ENCODE measurements around the gene RNF115.
A peak's percentile ranks its signal among the peaks of the same experiment; 100 is the strongest.
"Not testable (repeated sequence)": the region's sequence is repeated elsewhere in the genome, so short reads cannot be mapped to it uniquely, and the experiment has no call there.

RNF115 gene

GRCh38 chr1:145823565-145824498 is at the start of gene RNF115, which contains the start of gene POLR3C:
TSS of gene RNF115 (minus strand) at chr1:145824095. CDS start at chr1:145823873, 222 bp downstream.
TSS of gene POLR3C (plus strand) at chr1:145824200. CDS start at chr1:145825777, 1,577 bp downstream.
- peak; percentile 90 for DNase-seq

DNA sequence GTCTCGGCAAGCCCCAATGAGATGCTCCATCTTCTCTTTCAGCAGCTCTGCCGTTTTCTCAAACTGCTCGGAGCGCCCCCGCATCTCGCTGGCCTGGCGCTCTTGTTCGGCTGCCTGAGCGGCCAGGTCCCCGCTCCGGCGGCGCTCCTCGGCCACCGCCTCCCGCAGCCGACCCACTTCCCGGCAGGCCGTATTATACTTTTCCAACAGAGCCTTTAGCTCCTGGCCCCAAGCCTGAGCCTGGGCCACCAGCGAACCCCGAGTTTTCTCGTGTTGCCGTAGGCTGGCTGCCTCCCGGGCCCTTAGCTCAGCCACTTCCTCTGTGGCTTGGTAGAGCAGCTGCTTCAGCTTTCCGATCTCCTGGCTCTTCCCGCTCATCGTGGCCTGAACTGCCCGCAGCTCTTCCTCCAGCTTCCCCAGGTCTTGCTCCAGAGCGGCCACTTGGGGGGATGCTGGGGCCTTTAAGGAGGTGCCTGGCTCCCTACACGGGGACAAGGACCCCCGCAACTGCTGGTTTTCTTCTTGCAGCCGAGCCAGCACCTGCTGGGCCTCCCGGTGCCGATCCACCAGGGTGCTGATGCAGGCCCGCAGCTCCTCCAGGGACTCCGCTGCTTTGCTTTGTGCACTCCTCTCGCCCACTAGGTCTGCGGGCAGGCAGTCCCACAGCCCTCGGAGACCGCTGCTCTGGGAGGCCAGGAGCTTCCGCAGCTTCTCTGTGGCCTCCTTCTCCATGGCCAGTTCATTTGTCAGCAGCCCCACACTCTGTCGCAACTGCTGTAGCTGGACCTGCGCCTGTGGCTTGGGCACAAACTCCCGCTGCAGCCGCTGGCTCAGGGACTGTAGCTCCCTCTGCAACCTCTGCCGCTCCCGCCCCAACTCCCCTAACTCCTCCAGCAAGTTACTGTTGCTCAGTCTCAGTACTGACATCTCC is 48.4 kb upstream of the RNF115 start:
- no peak for DNase-seq

DNA sequence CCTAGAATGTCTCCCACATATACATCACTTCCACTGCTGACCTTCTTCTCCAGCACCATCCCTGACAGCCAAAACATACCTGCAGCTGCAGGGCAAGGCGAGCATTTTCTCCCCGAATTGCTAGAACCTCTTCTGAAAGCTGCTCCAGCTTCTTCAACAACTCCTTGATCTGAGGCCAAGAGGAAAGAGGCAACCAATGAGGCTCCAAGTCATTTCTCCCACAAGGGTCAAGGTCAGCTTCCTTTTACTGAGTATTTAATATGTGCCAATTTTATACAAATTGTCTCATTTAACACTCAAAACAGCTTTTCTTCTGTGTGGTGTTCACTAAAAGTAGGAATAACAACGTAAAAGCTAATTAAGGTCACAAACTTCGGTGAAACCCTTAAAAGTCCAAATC is 44.3 kb upstream of the RNF115 start:
- no peak for DNase-seq

DNA sequence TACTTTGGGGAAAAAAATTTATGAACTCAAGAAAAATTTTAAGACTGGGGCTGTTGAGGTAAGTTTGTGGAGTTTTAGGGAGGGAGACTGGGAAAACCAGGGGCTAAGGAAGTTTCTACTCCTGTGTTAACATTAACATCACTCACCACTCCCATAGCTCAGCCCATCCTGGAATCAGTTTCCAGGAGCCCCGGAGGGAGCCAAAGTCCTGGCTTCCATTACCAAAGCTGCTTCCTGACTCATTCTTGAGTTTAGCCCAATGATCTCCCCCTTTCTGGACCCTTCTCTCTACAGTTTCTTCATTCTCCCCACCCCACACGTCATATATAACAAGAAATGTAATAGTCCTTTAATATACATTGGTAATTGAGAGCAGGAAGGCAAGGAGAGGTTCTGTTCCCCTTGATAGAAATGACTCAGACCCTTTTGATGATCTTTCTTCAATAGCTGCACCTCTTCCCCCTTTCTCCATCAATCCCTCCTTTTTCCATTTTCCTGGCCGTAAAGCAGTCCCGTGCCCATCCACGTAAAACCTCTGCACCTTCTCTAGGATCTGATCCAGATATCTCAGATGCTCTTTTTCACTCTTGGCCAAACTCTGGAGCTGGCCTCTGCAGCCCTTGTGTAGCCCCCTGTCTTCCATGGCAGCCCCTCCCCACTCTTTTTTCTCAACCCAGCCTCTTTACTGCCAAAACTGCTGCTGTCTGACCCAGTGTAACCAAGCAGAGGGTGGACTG is 39.6 kb upstream of the RNF115 start:
- no peak for DNase-seq

DNA sequence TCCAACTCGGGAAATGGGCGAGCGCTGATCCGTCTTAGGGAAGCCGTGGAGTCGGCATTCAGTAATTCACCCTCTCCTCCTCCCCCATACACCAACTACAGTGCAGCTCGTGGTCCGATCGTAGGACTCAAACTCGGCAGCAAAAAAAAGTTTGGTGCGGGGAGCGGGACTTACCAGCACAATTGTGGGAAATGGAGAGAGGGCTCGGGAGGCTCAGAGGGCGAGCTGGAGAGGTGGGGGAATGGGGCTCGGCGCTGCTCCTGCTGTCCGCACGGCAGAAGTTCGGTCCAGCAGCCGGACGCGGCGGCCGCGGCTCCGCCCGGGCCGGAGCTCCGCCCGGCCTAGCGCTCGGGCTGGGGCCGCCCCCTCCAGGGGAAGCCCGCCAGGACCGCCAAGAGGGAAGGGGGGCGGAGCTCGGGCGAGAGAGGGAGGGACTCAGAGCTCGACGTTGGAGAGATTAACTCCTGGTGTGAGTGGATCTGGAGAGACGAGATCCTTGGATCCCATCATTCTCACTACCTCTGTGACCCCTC is 35.7 kb upstream of the RNF115 start:
- DNase-seq: peak; percentile 84

GRCh38 chr1:145858901-145859490 is 35.1 kb upstream of the RNF115 start, which contains the start of gene PIAS3:
TSS of gene PIAS3 (minus strand) at chr1:145859081. CDS start at chr1:145858990, 91 bp downstream.
- peak; percentile 87 for DNase-seq

- DNase-seq: peak; percentile 29
Measured at GRCh38 chr1:145858238-145858900, 34.5 kb upstream of the RNF115 start.

DNA sequence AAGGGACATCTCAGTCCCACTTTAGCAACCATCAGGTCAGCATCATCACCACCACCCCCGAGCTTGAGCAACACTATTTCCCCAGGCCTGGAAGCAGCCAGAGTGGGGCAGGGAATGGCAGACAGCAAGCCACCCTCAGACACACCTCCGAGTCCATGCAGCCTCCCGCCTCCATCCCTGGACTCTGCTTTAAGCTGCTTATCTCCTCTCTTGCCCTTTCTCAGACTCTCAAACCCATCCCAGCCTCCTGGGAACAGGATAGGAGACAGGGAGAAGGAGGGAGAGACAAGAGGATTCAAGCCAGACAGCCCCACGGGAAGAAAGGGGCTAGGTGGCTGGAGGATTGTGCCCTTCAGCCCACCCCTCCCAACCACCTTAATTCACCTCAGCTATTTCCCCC is 33.3 kb upstream of the RNF115 start:
- DNase-seq: no peak

DNA sequence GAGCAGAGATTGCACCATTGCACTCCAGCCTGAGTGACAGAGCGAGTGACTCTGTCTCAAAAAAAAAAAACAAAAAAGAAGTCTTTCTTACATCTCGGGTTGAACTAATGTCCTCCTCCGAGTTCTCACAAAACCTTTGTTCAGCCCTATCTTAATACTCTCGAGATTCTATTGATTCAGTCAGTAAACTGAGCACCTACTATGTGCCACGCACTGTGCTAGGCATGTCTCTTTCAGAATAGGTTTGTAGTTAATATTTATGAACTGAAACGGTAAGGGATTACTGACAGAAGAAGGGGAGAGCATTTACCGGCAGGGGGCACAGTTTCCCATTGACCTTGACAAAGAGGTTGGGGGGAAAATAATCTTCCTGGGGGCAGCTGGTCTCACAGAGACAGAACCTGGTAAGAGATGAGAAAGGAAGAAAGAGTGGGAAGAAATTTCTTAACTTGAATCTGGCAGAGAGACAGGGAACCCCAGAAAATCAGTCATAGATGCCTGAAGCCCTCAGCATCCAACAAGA is 31.6 kb upstream of the RNF115 start:
- no peak for DNase-seq

GRCh38 chr1:145849356-145850160 is 25.7 kb upstream of the RNF115 start:
- no peak for DNase-seq

- no peak for DNase-seq
Measured at GRCh38 chr1:145847827-145848226, 23.9 kb upstream of the RNF115 start.

DNA sequence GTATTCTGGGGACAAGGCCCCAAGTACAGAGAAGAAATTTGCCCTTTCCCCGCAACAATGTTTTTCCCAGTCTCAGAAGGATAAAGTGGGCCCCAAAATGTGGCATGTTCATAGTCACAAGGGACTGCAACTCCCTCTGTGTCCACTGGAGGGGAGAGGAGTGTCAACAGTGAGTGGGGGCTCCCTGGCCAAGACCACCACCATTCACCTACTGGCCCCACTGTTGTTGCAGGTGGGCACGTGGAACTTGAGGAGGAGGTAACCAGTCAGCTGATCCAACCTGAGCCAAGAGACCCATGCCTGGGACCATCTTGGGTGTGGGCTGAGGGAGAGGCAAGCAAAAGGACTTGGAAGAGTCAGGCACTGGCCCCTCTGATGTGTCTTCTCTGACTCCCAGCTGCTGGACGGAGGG is 22.3 kb upstream of the RNF115 start:
- peak; percentile 72 for DNase-seq

- DNase-seq: peak; percentile 78
Measured at GRCh38 chr1:145845514-145846161, 21.7 kb upstream of the RNF115 start, which contains the start of gene NUDT17. TSS of gene NUDT17 (plus strand) at chr1:145845630. CDS start at chr1:145845641, 11 bp downstream.

- DNase-seq: no peak
Measured at GRCh38 chr1:145845144-145845513, 21.2 kb upstream of the RNF115 start.

- no peak for DNase-seq
Measured at GRCh38 chr1:145843031-145843430, 19.1 kb upstream of the RNF115 start.

- DNase-seq: no peak
Measured at GRCh38 chr1:145837656-145838055, 13.8 kb upstream of the RNF115 start.

DNA sequence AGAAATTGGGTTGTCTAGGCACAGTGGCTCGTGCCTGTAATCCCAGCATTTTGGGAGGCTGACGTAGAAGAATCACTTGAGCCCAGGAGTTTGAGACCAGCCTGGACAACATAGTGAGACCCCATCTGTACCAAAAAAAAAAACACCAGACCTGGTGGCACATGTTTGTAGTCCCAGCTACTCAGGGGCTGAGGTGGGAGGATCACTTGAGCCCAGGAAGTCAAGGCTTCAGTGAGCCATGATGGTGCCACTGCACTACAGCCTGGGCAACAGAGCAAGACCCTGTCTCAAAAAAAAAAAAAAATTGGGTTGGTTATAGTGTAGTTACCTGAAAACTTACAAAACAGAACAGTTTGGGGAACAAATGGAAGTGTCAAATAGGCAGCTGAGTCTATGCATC is 6.9 kb upstream of the RNF115 start:
- DNase-seq: not testable (repeated sequence)

- DNase-seq: peak; percentile 87
Measured at GRCh38 chr1:145828367-145829026, 4.6 kb upstream of the RNF115 start.

- no peak for DNase-seq
Measured at GRCh38 chr1:145827966-145828365, 4.1 kb upstream of the RNF115 start.

All from hematopoietic multipotent progenitor cell treated with erythropoietin and hydrocortisone succinate and interleukin-3 and kit ligand, for 8 days (in vitro differentiated cells).